ENCODE data around the gene RPL21.
"Not testable (repeated sequence)": the region's sequence is repeated elsewhere in the genome, so short reads cannot be mapped to it uniquely, and the experiment has no call there.

RPL21 gene

GRCh38 chr13:27251166-27252091, at the start of gene RPL21:
Gene RPL21 (plus strand): TSS chr13:27251558. CDS start chr13:27253777, 2,219 bp downstream.
- DNase-seq (ENCODE audit: low read depth), result peak; percentile 96

GRCh38 chr13:27201661-27202060, 49.7 kb upstream of the RPL21 start:
- no peak for DNase-seq (ENCODE audit: low read depth)

- DNase-seq (ENCODE audit: low read depth), result no peak
These were observed 48.2 kb upstream of the RPL21 start for GRCh38 chr13:27203186-27203585.

GRCh38 chr13:27203854-27204253, 47.5 kb upstream of the RPL21 start:
- DNase-seq (ENCODE audit: low read depth), result peak; percentile 26

DNA sequence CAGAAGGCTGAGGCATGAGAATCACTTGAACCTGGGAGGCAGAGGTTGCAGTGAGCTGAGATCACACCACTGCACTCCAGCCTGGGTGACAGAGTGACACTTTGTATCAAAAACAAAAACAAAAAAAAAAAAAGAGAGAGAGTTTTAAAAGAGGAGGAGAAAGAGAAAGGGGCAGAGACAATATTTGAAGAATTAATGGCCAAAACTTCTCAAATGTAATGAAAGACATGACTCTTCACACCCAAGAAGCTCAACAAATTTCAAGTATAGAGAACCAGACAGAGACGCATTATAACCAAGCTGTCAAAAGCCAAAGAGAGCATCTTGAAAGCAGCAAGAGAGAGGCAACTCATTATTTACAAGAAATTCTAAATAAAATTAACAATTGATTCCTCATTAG, 42.8 kb upstream of the RPL21 start:
- DNase-seq (ENCODE audit: low read depth), result no peak

GRCh38 chr13:27211271-27211670, 40.1 kb upstream of the RPL21 start:
- DNase-seq (ENCODE audit: low read depth), result no peak

DNA sequence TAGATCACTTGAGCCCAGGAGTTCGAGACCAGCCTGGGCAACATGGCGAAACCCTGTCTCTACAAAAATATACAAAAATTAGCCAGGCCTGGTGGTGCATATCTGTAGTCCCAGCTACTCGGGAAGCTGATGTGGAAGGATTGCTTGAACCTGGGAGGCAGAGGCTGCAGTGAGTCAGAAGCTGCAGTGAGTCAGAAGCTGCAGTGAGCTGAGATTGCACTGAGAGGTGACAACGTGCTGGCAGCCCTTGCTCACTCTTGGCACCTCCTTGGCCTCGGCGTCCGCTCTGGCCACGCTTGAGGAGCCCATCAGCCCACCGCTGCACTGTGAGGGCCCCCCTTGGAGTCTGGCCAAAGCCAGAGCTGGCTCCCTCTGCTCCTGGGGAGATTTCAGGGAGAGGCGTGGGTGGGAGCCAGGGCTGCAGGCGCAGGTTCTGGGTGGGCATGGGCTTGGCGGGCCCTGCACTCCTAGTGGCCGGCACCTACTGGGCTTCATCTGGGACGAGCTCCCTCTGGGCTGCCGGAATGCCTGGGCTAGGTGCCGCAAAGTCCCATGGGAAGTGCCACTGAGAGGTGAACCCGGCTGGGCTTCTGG, 39.5 kb upstream of the RPL21 start:
- DNase-seq (ENCODE audit: low read depth), result peak; percentile 81

- not testable (repeated sequence) for DNase-seq (ENCODE audit: low read depth)
These were observed 38.0 kb upstream of the RPL21 start for GRCh38 chr13:27213386-27213785.

GRCh38 chr13:27217791-27218190, 33.6 kb upstream of the RPL21 start:
- not testable (repeated sequence) for DNase-seq (ENCODE audit: low read depth)

DNA sequence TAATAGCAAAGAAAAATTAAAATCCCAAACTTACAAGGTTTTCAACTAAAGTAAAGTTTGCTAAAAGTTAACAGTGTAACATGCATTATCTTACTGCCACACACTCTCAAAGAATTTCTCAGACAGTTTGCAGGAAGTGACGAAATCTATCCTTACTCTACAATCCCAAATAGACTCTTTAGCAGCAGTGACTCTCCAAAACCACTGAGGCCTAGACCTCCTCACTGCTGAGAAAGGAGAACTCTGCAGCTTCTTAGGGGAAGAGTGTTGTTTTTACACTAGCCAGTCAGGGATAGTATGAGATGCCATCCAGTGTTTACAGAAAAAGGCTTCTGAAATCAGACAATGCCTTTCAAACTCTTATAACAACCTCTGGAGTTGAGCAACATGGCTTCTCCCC, 32.5 kb upstream of the RPL21 start:
- not testable (repeated sequence) for DNase-seq (ENCODE audit: low read depth)

DNA sequence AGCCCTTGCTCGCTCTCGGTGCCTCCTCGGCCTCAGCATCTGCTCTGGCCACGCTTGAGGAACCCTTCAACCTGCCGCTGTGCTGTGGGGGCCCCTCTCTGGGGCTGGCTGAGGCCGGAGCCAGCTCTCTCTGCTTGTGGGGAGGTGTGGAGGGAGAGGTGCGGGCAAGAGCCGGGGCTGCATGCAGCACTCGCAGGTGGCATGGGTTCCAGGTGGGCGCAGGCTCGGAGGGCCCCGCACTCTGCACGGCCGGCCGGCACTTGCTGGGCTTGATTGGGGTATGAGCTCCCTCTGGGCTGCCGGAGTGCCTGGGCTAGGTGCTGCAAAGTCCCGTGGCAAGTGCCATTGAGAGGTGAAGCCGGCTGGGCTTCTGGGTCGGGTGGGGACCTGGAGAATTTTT, 31.7 kb upstream of the RPL21 start:
- DNase-seq (ENCODE audit: low read depth), result no peak

DNA sequence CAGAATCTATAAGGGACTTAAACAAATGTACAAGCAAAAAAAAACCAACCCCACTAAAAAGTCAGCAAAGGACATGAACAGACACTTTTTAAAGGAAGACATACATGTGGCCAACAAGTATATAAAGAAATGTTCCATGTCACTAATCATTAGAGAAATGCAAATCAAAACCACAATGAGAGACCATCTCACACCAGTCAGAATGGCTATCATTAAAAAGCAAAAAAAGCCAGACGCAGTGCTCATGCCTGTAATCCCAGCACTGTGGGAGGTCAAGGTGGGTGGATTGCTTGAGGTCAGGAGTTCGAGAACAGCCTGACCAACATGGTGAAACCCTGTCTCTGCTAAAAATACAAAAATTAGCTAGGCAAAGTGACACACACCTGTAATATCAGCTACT, 29.3 kb upstream of the RPL21 start:
- DNase-seq (ENCODE audit: low read depth), result not testable (repeated sequence)

- no peak for DNase-seq (ENCODE audit: low read depth)
These were observed 24.4 kb upstream of the RPL21 start for GRCh38 chr13:27226991-27227390.

- DNase-seq (ENCODE audit: low read depth), result no peak
These were observed 23.2 kb upstream of the RPL21 start for GRCh38 chr13:27228131-27228530.

GRCh38 chr13:27229642-27230041, 21.7 kb upstream of the RPL21 start:
- DNase-seq (ENCODE audit: low read depth), result no peak

DNA sequence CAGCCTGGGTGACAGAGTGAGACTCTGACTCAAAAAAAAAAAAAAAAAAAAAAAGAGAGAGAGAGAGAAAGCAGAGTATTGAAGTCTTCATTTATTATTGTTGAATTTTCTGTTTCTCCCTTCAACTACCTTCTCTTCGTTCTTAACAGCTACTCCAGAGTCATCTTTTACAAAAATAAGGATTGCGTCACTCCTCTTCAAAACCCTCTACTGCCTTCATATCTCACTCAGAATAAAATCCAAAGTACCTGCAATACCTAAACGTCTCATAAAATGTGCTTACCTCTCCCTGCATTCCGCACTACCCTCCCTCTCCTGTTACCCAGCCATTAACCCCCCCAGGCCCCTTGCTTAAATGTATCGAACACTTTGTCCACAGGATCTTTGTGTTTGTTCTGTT, 17.4 kb upstream of the RPL21 start:
- no peak for DNase-seq (ENCODE audit: low read depth)

- DNase-seq (ENCODE audit: low read depth), result no peak
These were observed 14.9 kb upstream of the RPL21 start for GRCh38 chr13:27236478-27236877.

GRCh38 chr13:27242702-27243101, 8.7 kb upstream of the RPL21 start:
- no peak for DNase-seq (ENCODE audit: low read depth)

DNA sequence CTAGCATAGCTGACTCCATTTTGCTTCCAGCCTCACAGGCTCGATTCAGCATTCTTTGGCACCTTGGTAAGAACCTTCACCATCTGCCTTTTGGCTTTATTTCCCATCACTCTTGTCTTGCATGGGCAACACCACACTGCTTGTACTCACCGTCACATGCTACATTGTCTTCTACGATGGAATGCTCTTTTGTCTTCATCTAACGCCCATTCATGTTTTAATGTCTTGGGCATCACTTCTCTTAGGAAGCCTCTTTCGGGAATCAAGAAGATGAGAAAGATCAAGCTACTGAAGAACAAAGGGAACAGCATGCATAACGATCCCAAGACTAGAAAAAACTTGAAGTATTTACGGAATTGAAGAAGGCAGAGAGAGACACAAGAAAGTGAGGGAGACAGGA, 5.7 kb upstream of the RPL21 start:
- no peak for DNase-seq (ENCODE audit: low read depth)

DNA sequence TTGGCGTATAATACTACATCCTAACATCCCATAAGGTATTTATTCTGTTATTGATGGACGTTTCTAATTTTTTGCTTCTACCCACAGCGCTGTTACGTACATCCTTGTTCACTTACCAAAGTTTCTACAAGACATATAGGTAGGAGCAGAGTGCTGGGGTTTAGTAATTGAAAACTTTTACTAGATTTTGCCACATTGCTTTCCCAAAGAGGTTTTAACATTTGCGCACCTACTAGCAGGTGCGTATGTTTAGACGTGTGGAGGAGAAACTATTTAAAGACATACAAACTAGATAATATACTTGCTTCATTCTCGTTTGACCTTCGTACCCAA, 559 bp upstream of the RPL21 start:
- DNase-seq (ENCODE audit: low read depth), result no peak

DNA sequence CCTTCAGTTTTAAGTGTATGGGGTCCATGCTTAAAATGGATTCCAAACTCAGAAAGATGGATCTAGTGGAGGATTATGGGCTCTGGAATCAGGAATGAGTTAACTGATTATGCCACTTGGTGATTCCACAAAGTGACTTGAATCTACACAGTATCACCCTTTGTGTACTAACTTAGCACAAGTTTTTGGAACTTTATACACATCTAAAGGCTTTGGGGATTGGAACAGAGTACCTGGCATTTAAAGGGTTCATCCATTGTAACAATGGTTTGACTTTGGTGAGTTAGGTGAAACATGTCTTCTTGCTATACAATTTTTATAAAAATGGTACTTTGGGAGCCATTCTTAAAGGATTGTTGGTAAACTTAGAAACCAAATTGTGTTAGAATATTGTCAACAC, 1.1 kb downstream of the RPL21 start:
- no peak for DNase-seq (ENCODE audit: low read depth)

GRCh38 chr13:27257233-27257568, 5.8 kb downstream of the RPL21 start:
- no peak for DNase-seq (ENCODE audit: low read depth)

- no peak for DNase-seq (ENCODE audit: low read depth)
These were observed 6.4 kb downstream of the RPL21 start for GRCh38 chr13:27257648-27258253.
